Endothelial cell of umbilical vein (primary cell): Measurements from ENCODE around the gene CASP10. TPM values are rescaled to one million over a fixed set of nuclear protein-coding genes. Genes with fewer than 3 reads are reported as not detected.
A peak's percentile ranks its signal among the peaks of the same experiment; 100 is the strongest.

Experiments used
- BruUV-seq: library from RNA; stranded (reverse); fragments of 400-500 nt; replicated peaks from 2 replicates; lab custom pipeline; 2021; lab: Mats Ljungman, UMichigan
- CTCF ChIA-PET: fragments of 300-600, 350-600 bp; sonication (Branson Sonifier 250); formaldehyde crosslinking; loops from one replicate; lab custom pipeline; 2021; ENCODE audit warnings: antibody characterized with exemption, inconsistent platforms; lab: Charles Lee
- POLR2A ChIA-PET: fragments of 300-600, 350-600 bp; sonication (Branson Sonifier 250); formaldehyde crosslinking; loops from one replicate; lab custom pipeline; 2021; ENCODE audit warnings: antibody characterized with exemption, inconsistent platforms; lab: Charles Lee
- DNase-seq: peaks from one replicate; pipeline ENCODE4 v3.0.0-alpha.2; 2011; ENCODE audit warnings: low read depth, low spot score
- FAIRE-seq: peaks from 2 replicates; lab custom pipeline; 2011; peaks lifted over from hg19 to GRCh38; lab: Jason Lieb, UNC
- H2AFZ ChIP-seq: 2 replicates; pipeline ENCODE4 v1.6.0; 2012; ENCODE audit warnings: low read depth, low read length, control low read depth, inconsistent platforms
- H3K27ac ChIP-seq: 2 replicates; pipeline ENCODE4 v1.5.1; 2011; ENCODE audit warnings: low read depth, mild to moderate bottlenecking, control low read depth, low read length, moderate library complexity; ENCODE audit not compliant: insufficient read depth
- H3K27me3 ChIP-seq, 2 experiments: 2 replicates each; pipeline versions ENCODE4 v1.6.0 to v1.6.1; 2011; ENCODE audit warnings: low read length in 2 of 2, mixed read lengths in 1 of 2; ENCODE audit not compliant: control insufficient read depth in 2 of 2, insufficient read depth in 2 of 2
- H3K36me3 ChIP-seq, 2 experiments: 2 replicates in 1 of 2; 3 replicates in 1 of 2; pipeline ENCODE4 v1.5.1; 2011; ENCODE audit warnings: low read length in 2 of 2, mild to moderate bottlenecking in 1 of 2, moderate library complexity in 1 of 2; ENCODE audit not compliant: control insufficient read depth in 2 of 2, insufficient read depth in 2 of 2; ENCODE audit errors: extremely low read depth in 1 of 2
- H3K4me1 ChIP-seq: 3 replicates; pipeline ENCODE4 v1.5.1; 2011; ENCODE audit warnings: mild to moderate bottlenecking, low read length; ENCODE audit not compliant: control insufficient read depth, insufficient read depth; ENCODE audit errors: extremely low read depth
- H3K4me2 ChIP-seq: 2 replicates; pipeline ENCODE4 v1.6.1; 2011; ENCODE audit warnings: low read length, control low read depth, mixed read lengths; ENCODE audit not compliant: insufficient read depth
- H3K4me3 ChIP-seq, 3 experiments: fragments of 200-600 bp in 1 of 3; sonication (generic), shearing (Covaris generic) in 1 of 3; replicated peaks in 1 of 3; 2 replicates each; pipeline ENCODE4 v1.5.1; 2011 to 2016; ENCODE audit warnings: control low read depth in 3 of 3, low read length in 3 of 3, mild to moderate bottlenecking in 2 of 3, inconsistent platforms in 1 of 3, low read depth in 1 of 3, moderate library complexity in 1 of 3; ENCODE audit not compliant: insufficient read depth in 1 of 3
- H3K79me2 ChIP-seq: 2 replicates; pipeline ENCODE4 v1.6.0; 2012; ENCODE audit warnings: low read length, inconsistent platforms; ENCODE audit not compliant: control insufficient read depth, insufficient read depth
- H3K9ac ChIP-seq: replicated peaks from 2 replicates; pipeline ENCODE3; 2011; ENCODE audit warnings: low read length, control low read depth; ENCODE audit not compliant: insufficient read depth; ENCODE audit errors: extremely low read depth
- H3K9me1 ChIP-seq: replicated peaks from 3 replicates; pipeline ENCODE4 v1.6.0; 2011; ENCODE audit warnings: mild to moderate bottlenecking, low read length; ENCODE audit not compliant: control insufficient read depth, insufficient read depth; ENCODE audit errors: extremely low read depth
- H3K9me3 ChIP-seq: replicated peaks from 2 replicates; pipeline ENCODE4 v1.5.1; 2012; ENCODE audit warnings: low read length, inconsistent platforms; ENCODE audit not compliant: control insufficient read depth, insufficient read depth
- H4K20me1 ChIP-seq: replicated peaks from 2 replicates; pipeline ENCODE3; 2011; ENCODE audit warnings: mild to moderate bottlenecking, low read length; ENCODE audit not compliant: control insufficient read depth, insufficient read depth; ENCODE audit errors: extremely low read depth
- CTCF ChIP-seq, 2 donors: IDR thresholded peaks; 1 replicate in 1 of 2; 2 replicates in 1 of 2; pipeline ENCODE4 v1.5.1; 2011; ENCODE audit warnings: low read length in 2 of 2, mild to moderate bottlenecking in 2 of 2, moderate library complexity in 2 of 2, control low read depth in 1 of 2, inconsistent platforms in 1 of 2, low read depth in 1 of 2; ENCODE audit not compliant: insufficient read depth in 1 of 2; ENCODE audit errors: extremely low read depth in 1 of 2
- EZH2 ChIP-seq: IDR thresholded peaks from 2 replicates; pipeline ENCODE4 v1.6.1; 2012; ENCODE audit warnings: borderline replicate concordance, low read depth, mild to moderate bottlenecking, moderate library complexity, low read length, inconsistent platforms; ENCODE audit not compliant: severe bottlenecking
- FOS ChIP-seq: IDR thresholded peaks from 2 replicates; pipeline ENCODE4 v1.6.1; 2011; ENCODE audit warnings: mild to moderate bottlenecking, low read length, moderate library complexity, borderline replicate concordance; ENCODE audit not compliant: insufficient read depth
- GATA2 ChIP-seq: IDR thresholded peaks from 2 replicates; pipeline ENCODE4 v1.7.0; 2011; ENCODE audit warnings: low read depth, mild to moderate bottlenecking, moderate library complexity, mixed read lengths, low read length; ENCODE audit not compliant: insufficient read length, insufficient read depth
- JUN ChIP-seq: IDR thresholded peaks from 2 replicates; pipeline ENCODE4 v1.6.1; 2011; ENCODE audit warnings: borderline replicate concordance, low read depth; ENCODE audit not compliant: insufficient read length, insufficient read depth
- MAX ChIP-seq: IDR thresholded peaks from 2 replicates; pipeline ENCODE4 v1.6.1; 2011; ENCODE audit not compliant: insufficient read depth, insufficient read length
- MYC ChIP-seq: IDR thresholded peaks from one replicate; pipeline ENCODE4 v1.6.1; 2011; ENCODE audit warnings: mild to moderate bottlenecking, low read depth, low read length
- POLR2A ChIP-seq: IDR thresholded peaks from 2 replicates; pipeline ENCODE4 v1.6.1; 2012; ENCODE audit warnings: low read depth, mild to moderate bottlenecking, control low read depth, low read length
- POLR2AphosphoS5 ChIP-seq: IDR thresholded peaks from 2 replicates; pipeline ENCODE4 v1.6.1; 2012; ENCODE audit warnings: low read depth, mild to moderate bottlenecking, control low read depth, low read length, moderate library complexity; ENCODE audit not compliant: insufficient read depth
- dilution Hi-C: fragments of 300-500 bp; cut with MboI; formaldehyde crosslinking; loops from one replicate; pipeline ENCODE4 v1.15.0; 2019; ENCODE audit warnings: low sequenced_read_pairs; ENCODE audit not compliant: extremely low pct_ligation_motif_present
- intact Hi-C: fragments of 100-400 bp; cut with micrococcal nuclease; formaldehyde crosslinking; loops from one replicate; pipeline ENCODE4 v1.10.0; 2022
- polyA plus RNA-seq, 4 experiments: library from polyadenylated mRNA; depleted of rRNA in 3 of 4; stranded (reverse) in 3 of 4; unstranded in 1 of 4; fragments of >200 nt; gene quantifications; 2 replicates each; pipeline versions ENCODE4 v1.2.1 to v1.2.3, GENCODE V29; 2011 to 2012; ENCODE audit warnings: missing spikeins in 1 of 4
- total RNA-seq: library from RNA; stranded (reverse); gene quantifications from 2 replicates; pipeline ENCODE4 v1.2.3, GENCODE V29; 2021

The CASP10 gene
- total and polyA plus RNA-seq, 2 donors (not counting 3 experiments of a cell fraction or from before 2014, with no cell fraction given) = 16.4 to 37.6 TPM

- Histone ChIP-seq H3K79me2 (peaks cover 10% of the 10 kb centered on the region), H3K27ac (no peak overlapping the region), H3K4me1 (peaks cover 30% of the 10 kb centered on the region), H3K4me2 (no peak overlapping the region), H4K20me1 (no peaks in the 10 kb centered on the region), H2AFZ (no peak overlapping the region), H3K27me3 (no peaks in the 10 kb centered on the region), H3K9me1 (no peaks in the 10 kb centered on the region), H3K4me3 (no peak overlapping the region), H3K9ac (no peak overlapping the region), H3K9me3 (no peaks in the 10 kb centered on the region), H3K36me3 (no peaks in the 10 kb centered on the region)
- dilution Hi-C loops = no loop called here
- ChIA-PET CTCF (no interaction called here), POLR2A (no interaction called here)
- FAIRE-seq (no peak), DNase-seq (no peak)
- no peak for TF ChIP-seq FOS
- no TSS peak for BruUV-seq
- intact Hi-C loops = no loop called here
Observed at GRCh38 chr2:201261906-201262305, 79.0 kb downstream of the CASP10 start.

GRCh38 chr2:201262718-201263117, 79.8 kb downstream of the CASP10 start:
- peaks cover 25% of the 10 kb centered on the region for H3K4me1 ChIP-seq
- DNase-seq (no peak), FAIRE-seq (peak; percentile 77)
- H3K9ac ChIP-seq = no peak overlapping the region
- no peak overlapping the region for H3K27ac ChIP-seq
- BruUV-seq = no TSS peak
- peaks cover 10% of the 10 kb centered on the region for H3K79me2 ChIP-seq
- CTCF ChIA-PET = no interaction called here
- POLR2A ChIA-PET = no interaction called here
- no peak overlapping the region for H2AFZ ChIP-seq
- no peak overlapping the region for H3K4me2 ChIP-seq
- dilution Hi-C loops (no loop called here), intact Hi-C loops (no loop called here)
- H3K9me3 ChIP-seq = no peaks in the 10 kb centered on the region
- no peaks in the 10 kb centered on the region for H3K36me3 ChIP-seq
- no peaks in the 10 kb centered on the region for H3K27me3 ChIP-seq
- H4K20me1 ChIP-seq = no peaks in the 10 kb centered on the region
- H3K9me1 ChIP-seq = no peaks in the 10 kb centered on the region
- no peak for TF ChIP-seq JUN
- no peak for TF ChIP-seq CTCF (IDR thresholded peaks at IDR 0.05; ENCODE audit: extremely low read depth in 1 of 2, insufficient read depth in 1 of 2, low read depth in 1 of 2, low read length in 2 of 2)
- no peak for TF ChIP-seq EZH2
- no peak for TF ChIP-seq MYC
- no peak for TF ChIP-seq POLR2AphosphoS5
- no peak for TF ChIP-seq MAX
- TF ChIP-seq POLR2A = no peak
- TF ChIP-seq FOS = no peak
- TF ChIP-seq GATA2 = no peak
- no peak overlapping the region for H3K4me3 ChIP-seq
